KBM-7 (cell line): ENCODE measurements around the gene SLC25A41.
A peak's percentile ranks its signal among the peaks of the same experiment; 100 is the strongest.
"Not testable (repeated sequence)": the region's sequence is repeated elsewhere in the genome, so short reads cannot be mapped to it uniquely, and the experiment has no call there.

Source experiments
- DNase-seq: peaks from one replicate; pipeline ENCODE4 v3.0.0-alpha.2; 2015
- in situ Hi-C: fragments of 300-500 bp; cut with MboI; formaldehyde crosslinking; loops from 2 replicates; pipeline ENCODE4 v1.14.3; 2020; ENCODE audit warnings: low sequenced_read_pairs, low pct_unique_long_range_greater_than_20kb, mixed read lengths

SLC25A41 gene

DNA sequence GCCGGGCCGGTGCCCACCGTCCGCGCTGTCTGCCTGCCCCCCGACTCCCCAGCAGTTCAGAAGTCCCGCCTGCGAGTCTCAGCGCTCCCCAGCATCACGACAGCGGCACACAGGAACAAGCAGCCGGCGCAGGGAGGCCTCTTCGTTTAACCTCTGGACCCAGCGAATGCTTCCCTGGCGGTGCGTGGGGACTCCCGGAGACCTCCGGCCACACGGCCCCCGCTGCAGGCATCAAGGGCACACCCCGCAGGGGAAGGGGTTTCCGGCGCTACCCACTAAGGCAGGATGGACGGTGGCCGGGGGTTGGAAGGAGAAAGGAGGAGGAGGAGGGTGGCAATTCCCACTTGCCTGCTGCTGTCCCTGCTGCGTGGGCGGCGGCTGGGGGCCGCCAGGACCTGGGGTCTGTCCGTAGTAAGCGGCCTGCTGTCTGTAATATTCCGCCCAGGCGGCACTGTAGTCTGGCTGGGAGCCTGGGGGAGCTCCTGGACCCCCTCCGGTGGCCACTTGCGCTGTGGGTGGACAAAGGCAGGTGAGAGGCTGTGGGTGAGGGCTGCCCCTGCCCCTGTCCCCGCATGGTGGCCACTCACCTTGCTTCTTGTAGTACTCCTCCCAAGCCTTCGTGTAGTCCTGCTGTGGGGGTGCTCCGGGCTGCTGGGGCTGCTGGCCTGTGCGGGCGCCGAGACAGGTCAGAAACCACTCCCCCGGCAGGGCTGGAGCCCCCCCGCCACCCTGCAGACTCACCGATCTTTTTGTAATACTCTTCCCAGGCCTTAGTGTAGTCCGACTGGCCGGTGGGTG is 18.6 kb downstream of the SLC25A41 start:
- in situ Hi-C loops: no loop called here
- DNase-seq: no peak

DNA sequence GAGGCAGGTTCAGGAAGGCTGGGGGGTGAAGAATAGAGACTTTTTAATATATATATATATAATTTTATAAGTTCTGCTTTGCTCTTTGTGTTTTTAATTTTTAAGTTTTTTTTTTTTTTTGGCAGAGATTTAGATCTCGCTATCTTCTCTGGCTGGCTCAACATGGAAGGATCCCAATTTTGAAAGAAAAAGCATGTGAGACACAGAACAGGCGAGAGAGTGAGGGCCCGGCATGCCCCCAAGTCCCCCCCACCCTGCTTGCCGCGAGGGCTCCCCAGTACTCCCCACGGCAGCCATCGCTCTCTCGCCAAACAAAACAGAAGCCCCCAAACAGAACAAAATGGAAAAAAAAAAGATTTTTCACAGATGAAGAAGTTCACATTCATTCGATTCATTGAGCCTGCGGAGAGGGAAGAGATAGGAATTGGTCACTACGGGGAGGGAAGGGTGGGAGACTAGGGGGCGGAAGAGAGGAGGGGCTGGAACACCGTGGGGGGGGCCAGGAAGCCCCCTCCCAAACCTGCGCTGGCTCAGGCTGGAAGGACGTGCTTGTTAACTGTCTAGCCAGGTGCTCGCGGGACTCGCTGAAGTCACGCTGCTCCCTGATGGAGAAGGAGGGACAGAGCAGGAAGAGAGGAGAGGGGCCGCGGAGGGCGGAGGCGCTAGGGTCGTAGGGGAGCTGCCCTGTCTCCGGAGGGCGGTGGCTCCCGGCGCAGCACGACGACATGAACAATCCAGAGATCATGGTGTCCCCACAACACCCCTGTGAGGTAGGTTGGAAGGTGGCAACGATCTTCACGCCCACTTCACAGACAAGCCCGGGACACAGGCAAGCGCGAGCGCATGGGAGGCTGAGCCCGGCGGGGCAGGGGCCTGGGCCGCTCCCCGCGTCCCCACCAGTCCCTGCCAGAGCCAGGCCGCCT is 19.6 kb downstream of the SLC25A41 start:
- no peak for DNase-seq
- in situ Hi-C loops: no loop called here

DNA sequence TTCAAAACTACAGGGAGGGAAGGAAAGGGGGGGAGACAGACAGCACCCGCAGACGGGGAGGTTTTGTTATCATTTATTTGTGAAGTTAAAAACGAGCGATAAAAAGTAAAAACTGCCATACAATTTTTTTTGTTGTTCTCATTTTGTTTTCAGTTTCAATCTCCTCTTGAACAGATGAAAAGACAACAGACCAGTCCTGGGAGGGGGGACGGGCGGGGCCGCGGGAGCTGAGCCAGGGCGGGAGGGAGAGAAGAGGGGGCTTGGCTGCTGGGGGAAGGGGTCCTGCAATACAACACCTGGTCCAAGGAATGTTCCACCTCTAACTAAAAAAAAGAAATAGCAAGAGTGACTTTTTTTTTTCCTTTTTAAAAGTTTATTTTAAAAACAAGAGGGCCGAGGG is 20.3 kb downstream of the SLC25A41 start:
- in situ Hi-C loops: no loop called here

DNA sequence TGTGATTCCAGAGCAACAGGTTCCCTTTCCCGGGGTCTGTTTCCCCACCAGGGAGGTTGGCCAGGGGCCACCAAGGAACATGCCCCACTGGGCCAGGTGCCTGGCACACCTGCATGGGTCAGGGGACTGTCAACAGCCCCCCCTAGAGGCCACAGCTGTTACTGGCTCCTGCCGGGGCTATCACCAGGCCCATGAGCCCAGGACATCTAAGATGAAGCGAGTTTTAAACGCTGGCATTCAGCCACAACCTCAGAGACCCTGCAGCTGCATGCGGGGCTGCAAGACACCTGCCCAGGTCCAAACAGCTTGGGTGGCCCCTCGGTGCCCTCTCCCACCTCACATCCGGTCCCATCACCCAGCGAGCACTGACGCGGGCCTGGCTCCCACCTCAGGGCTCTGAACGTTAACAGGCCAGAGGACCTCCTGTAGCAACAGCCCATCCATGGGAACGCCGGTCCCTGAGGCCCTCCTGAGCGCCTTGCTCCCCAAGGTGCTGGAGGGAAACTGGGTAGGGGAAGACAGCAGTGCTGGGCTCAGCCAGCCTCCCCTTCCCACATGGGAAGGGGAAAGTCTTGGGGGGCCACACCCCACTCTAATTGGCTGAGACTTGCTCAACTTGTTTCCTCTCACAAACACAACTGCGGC is 21.0 kb downstream of the SLC25A41 start:
- peak; percentile 58 for DNase-seq

More for the DNA sequence above, 20.3 kb downstream of the SLC25A41 start:
- DNase-seq: no peak

DNA sequence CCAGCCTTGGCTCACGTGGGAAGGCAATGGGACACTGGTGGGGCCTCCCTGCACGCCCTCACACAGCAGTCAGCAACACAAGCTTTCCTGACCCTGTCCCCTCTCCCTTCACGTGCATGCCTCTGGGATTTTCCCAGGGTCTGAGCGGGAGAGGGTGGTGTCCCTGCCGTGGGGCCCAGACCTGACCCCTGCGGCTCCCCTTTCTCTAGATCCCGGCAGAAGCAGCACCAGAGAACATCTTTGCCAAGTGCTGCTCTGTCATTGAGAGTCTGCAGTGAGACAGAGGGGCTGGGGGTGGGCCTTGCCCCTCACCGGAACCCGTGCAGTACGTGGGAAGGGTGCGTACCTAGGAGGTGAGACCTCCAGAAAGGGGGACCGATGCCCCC is 21.5 kb downstream of the SLC25A41 start:
- in situ Hi-C loops: no loop called here
- DNase-seq: no peak

More for the DNA sequence above, 21.0 kb downstream of the SLC25A41 start:
- in situ Hi-C loops: no loop called here

DNA sequence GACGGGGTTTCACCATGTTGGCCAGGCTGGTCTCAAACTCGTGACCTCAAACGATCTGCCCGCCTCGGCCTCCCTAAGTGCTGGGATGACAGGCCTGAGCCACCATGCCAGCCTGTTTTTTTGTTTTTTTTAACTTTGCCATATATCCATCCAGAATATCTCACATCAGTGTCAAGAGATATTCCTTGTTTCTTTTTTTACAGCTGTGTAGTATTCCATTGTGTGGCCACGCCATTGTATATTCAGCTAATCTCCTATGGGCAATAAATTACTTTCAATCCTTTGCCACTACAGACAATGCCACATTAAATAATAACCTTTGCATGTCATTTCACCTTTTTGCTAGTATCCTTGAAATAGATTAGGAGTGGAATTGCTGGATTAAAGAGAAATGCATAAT is 24.2 kb downstream of the SLC25A41 start:
- in situ Hi-C loops: no loop called here
- no peak for DNase-seq

DNA sequence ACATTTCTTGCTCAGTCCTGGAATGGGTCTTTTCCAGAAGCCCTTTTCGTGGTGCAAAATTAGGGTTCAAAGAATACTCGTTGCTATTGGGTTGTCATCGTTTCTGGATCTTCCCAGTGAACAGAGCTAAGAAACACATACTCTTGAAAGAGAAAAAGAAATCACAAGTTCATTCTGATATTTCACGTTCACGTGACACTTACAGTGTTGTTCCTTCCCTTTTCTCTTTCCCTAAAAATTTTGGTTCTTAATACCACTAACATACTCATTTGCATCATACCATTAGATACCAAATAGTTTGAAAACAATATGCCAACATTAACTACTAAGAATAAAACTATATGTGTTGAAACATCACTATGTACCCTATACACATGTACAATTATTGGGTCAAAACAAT is 27.2 kb downstream of the SLC25A41 start:
- no peak for DNase-seq
- in situ Hi-C loops: no loop called here

DNA sequence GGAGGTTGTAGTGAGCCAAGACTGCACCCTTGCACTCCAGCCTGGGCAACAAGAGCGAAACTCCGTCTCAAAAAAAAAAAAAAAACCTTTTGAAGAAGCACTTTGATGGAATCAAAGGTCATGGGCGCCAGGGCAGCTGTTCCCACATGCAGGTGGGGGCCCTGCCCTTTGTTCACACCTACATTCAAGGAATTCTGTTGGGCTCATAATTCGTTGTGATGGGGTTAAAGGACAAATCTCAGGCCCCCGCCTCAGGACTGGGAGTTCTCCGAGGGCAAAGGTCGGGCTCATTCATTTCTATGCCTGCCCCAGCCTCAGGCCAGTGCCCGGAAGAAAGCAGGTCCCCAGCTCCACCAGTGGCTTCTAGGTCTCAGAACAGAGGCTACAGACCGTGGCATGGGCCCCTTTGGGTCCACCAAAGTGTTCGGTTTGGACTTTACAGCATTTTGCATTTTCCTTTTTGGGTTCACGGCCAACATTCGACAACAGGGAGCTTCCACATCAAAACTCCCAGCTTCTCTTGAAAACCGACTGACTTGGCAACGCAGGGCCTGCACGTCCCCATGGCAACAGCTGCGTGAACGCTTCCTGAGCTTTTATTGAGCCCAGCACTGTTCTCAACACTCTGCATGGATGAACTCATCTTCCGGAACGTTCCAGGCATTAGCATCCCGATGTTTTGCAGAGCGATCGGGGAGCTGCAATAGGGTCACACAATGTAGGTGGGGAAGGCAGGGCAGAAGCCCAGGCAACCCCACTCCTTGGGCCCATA is 30.5 kb downstream of the SLC25A41 start:
- in situ Hi-C loops: no loop called here
- DNase-seq: no peak

DNA sequence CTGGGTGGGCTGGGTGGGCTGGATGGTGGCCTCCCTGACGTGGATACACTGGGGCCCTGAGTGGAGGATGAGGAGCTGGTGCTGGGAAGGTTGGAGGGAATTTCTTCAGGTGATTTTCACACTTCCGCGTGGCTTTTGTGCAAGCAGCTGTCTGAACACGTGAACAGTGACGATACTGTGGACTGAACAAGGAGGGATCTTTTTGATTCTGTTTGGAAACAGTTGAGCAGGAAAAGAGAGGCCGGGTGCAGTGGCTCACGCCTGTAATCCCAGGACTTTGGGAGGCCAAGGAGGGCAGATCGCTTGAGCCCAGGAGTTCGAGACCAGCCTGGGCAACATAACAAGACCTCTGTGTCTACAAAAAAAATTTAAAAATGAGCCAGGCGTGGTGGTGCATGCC is 31.5 kb downstream of the SLC25A41 start:
- in situ Hi-C loops: no loop called here
- DNase-seq: no peak

DNA sequence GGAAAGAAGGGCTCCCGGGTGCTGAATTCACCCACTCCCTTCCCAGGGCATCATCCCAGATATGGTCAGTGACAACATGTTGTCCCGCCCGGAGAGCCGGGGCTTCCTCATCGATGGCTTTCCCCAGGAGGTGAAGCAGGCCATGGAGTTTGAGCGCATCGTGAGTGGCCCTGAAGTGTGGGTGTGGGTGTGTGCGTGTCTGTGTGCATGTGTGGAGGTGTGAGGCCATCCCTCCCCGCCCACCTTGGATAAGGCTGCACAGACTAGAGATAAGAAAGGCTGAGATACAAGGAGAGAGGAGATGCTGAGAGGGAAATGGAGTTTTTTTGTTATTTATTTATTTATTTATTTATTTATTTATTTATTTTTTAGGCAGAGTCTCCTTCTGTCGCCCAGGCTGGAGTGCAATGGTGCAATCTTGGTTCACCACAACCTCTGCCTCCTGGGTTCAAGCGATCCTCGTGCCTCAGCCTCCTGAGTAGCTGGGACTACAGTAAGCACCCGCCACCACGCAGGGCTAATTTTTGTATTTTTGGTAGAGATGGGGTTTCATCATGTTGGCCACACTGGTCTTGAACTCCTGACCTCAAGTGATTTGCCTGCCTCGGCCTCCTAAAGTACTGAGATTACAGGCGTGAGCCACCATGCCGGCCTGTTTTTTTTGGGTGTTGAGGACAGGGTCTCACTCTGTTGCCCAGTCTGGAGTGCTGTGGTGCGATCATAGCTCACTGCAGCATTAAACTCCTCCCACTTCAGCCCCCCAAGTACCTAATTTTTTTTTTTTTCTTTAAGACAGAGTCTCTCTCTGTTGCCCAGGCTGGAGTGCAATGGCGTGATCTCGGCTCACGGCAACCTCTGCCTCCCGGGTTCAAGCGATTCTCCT is 33.3 kb downstream of the SLC25A41 start:
- in situ Hi-C loops, DNase-seq: not testable (repeated sequence)

DNA sequence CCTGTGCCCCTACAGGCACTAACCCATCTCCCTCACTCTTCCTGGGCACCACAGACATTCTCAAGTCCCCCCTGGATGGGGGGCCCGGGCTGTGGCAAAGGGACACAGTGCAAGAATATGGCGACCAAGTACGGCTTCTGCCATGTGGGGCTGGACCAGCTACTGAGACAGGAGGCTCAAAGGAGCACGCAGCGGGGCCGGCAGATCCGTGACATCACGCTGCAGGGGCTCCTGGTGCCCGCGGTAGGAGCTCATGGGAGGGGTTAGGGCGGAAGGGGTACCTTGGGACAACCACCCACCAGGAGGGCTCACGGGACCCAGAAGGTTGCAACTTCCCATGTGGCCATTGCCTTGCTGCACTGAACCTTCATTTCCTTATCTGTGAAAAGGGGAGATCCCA is 37.3 kb downstream of the SLC25A41 start:
- in situ Hi-C loops: no loop called here
- no peak for DNase-seq

DNA sequence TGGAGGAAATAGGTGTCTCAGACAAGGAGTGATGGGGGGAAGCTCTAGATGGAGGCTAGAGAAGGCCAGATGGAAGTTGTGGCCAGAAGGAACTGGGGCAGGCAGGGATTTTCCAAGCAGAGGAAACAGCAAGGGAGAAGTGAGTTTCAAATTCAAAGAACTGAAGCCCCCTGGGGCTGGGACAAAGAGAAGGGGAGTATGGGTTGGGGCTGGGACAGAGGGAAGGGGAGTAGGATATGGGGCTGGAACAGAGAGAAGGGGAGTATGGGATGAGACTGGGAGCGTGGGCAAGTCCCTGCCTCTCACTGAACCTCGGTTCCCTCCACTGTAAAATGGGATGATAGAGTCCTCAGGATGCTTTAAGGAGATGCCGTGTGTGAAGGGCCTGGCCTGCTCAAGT is 38.7 kb downstream of the SLC25A41 start:
- DNase-seq: no peak
- in situ Hi-C loops: no loop called here

DNA sequence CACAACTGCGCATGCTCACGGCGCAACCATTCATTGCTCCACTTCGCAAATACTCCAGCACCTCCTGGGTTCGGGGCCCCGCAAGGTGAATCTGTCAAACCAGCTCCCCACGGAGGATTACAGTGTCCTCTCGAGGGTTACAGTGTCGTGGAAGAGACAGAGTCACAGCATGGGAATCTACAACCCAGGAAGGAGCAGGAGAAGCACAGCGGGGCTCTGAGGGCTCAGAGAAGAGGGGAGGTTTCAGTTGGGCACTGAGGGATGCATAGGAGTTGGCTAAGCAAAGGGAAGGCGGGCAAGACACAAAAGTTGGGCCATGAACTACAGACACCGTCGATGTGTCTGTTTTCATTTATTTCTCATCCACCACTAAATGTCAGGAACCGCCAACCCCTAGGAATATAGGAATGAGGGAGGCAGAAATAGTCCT is 39.6 kb downstream of the SLC25A41 start:
- no peak for DNase-seq

DNA sequence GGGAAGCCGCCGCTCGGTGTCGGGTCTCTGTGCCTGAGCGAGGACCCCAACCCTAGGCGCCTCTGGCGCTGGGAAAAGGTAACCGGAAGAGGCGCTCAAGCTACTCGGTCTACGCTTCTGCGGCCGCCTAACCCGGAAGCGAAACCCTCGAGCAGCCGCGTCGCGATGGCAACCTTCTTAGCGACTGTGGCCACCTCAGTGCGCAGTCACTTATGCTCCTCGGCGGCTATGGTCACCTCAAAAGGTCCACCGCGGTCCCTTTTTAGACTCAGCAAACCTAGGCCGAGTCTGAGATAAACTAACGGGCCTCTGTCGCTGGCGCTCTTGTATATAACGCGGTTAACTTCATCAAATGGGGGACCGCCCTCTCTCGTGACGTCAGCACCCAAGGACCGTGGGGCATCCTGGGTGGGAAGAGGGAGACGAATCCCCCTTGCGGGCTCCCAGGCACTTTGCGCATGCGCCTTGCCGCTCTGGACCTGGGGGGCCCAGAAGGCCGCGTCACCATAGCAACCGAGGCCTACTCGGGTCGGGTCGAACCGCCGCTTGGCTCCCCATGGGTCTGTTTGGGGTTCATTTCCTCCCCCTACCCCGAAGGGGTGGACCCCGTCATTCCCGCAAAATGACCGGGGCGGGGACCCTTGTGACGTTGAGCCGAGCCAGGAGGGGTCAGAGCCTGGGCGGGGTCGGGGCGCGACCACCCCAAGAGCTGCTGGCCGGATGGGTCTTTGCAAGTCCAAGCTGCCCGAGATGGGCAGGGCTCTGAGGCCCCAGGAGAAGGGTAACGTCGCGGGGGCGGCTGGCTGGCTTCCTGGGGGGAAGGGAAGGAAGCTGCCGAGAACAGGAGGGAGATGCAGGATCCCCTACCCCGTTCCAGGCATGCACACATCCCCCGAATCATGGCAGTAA is 40.2 kb downstream of the SLC25A41 start, which contains the start of gene GTF2F1:
TSS of gene GTF2F1 (minus strand) at position 91 of the 909 bp plus-strand sequence. CDS start 169 bp downstream, outside the sequence.
- in situ Hi-C loops: no loop called here
- DNase-seq: peak; percentile 95

More for the DNA sequence above, 39.6 kb downstream of the SLC25A41 start:
- in situ Hi-C loops: no loop called here

DNA sequence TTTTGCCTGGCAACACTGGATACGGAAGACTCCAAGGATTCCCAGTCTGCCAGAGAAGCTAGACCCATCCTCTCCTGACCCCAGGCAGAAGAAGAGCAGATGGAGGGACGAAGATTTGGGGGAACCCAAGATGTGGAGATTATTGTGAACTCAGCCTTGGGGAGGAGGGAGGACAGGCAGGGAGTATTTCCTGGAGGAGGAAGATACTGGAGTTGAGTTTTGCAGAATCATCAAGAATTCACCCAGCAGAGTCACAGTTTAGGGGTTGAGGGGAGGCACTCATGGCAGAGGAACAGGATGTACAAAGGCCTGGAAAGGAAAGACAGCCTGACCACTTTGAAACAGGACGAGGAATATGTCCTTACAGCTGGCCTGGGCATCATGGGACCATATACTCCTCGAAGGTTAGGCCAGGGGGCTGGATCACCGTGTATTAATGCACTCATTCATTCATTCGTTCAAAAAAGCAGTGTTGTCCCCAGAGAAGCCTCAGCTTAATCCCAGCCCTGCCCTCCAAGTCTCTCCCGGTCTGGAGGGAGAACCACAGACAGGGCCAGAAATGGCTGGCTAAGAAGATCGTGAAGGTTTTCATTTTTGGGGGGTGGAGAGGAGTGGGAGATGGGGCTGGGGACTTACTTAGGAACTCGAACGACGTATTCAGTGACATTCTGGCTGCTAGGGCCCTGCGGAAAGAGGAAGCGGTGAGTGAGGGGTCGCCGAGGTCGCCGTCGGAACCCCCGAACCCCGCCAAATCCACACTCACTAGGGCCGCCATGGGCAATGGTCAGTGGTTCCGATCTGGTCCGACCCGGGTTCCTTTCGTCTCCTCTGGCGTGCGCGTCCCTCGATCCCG is 41.1 kb downstream of the SLC25A41 start:
- DNase-seq: no peak
- in situ Hi-C loops: no loop called here

DNA sequence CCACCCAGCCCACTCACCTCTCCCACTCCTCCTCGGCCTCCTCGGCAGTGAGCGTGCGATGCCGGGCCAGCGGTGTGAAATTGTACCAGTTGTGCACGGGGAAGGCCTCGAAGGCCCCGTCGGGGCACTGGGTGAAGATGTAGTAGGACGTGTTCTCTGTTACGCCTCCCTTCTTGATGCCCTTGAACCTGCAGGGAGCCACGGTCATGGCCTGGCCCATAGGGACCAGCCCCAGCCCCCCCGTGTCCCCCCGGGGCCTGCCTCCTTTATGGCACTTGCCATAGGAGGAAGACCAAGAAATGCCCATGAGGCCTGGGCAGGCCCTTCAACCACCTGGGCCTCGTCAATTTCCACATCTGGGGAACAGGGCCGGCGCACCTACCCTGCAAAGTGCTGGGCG is 46.2 kb downstream of the SLC25A41 start:
- no peak for DNase-seq
- in situ Hi-C loops: no loop called here
